ENCODE data around the gene CDK14. TPM values are rescaled to one million over a fixed set of nuclear protein-coding genes. Genes with fewer than 3 reads are reported as not detected.

CDK14 gene
- total and polyA plus RNA-seq, 8 donors, result 0.58 to 43.9 (median 12.2) TPM

GRCh38 chr7:90580051-90580450 is 16.1 kb upstream of the CDK14 start:
- intact Hi-C loops (cut with DNase I; ENCODE audit: low total_unique reads), result no loop called here
- H3K27ac ChIP-seq, result no peak overlapping the region
- no peaks in the 10 kb centered on the region for H3K36me3 ChIP-seq
- TF ChIP-seq EP300 (IDR thresholded peaks at IDR 0.05) (no peak), POLR2A (IDR thresholded peaks at IDR 0.05) (no peak), POLR2AphosphoS5 (IDR thresholded peaks at IDR 0.05) (no peak), CTCF (IDR thresholded peaks at IDR 0.05) (no peak)
- WGBS, 5 donors, result 91 to 96% (median 94%) methylated on average over 3 of the region's 3 CpGs
- no peaks in the 10 kb centered on the region for H3K4me1 ChIP-seq
- H3K27me3 ChIP-seq, result no peaks in the 10 kb centered on the region
- H3K9me3 ChIP-seq, result no peaks in the 10 kb centered on the region
- H3K4me3 ChIP-seq, result no peak overlapping the region
- DNase-seq, result no peak

- DNase-seq, result no peak
- intact Hi-C loops (cut with DNase I; ENCODE audit: low total_unique reads), result no loop called here
- no peak overlapping the region for H3K27ac ChIP-seq
- no peak overlapping the region for H3K4me3 ChIP-seq
- H3K4me1 ChIP-seq, result no peaks in the 10 kb centered on the region
- whole genome bisulfite sequencing, 5 donors, result 68 to 86% (median 77%) methylated on average over 2 of the region's 2 CpGs
- no peaks in the 10 kb centered on the region for H3K27me3 ChIP-seq
- no peaks in the 10 kb centered on the region for H3K36me3 ChIP-seq
- no peak for TF ChIP-seq CTCF (IDR thresholded peaks at IDR 0.05)
- no peak for TF ChIP-seq POLR2AphosphoS5 (IDR thresholded peaks at IDR 0.05)
- no peak for TF ChIP-seq POLR2A (IDR thresholded peaks at IDR 0.05)
- no peaks in the 10 kb centered on the region for H3K9me3 ChIP-seq
Observed at GRCh38 chr7:90582164-90582563, 14.0 kb upstream of the CDK14 start.

DNA sequence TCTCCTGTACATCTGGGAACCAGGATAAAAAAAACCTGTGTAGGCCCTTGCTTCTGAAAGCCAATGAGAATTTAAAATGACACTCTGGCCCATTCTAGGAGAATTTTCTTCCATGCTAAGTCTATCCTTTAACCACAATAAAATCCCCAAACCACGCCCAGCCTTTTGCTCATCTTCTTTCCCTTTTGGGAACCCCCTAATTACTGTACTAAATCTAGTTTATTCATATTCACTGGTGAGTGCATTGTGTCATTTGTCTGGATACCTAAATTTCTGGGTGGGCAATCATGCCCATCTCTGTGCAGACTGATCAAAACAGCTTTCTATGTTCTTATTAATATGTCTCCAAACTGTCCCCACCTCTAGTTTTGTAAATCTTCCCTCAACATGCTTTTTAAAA is 11.7 kb upstream of the CDK14 start:
- WGBS, 5 donors, result 79 to 89% (median 84%) methylated on average over 1 of the region's 1 CpG
- TF ChIP-seq CTCF (IDR thresholded peaks at IDR 0.05) (no peak), POLR2AphosphoS5 (IDR thresholded peaks at IDR 0.05) (no peak), POLR2A (IDR thresholded peaks at IDR 0.05) (no peak), EP300 (IDR thresholded peaks at IDR 0.05) (no peak)

GRCh38 chr7:90586091-90586490 is 10.0 kb upstream of the CDK14 start:
- intact Hi-C loops (cut with DNase I; ENCODE audit: low total_unique reads), result no loop called here
- Histone ChIP-seq H3K4me1 (no peaks in the 10 kb centered on the region), H3K27me3 (no peaks in the 10 kb centered on the region), H3K9me3 (no peaks in the 10 kb centered on the region), H3K4me3 (no peak overlapping the region), H3K36me3 (no peaks in the 10 kb centered on the region), H3K27ac (no peak overlapping the region)
- WGBS, 5 donors, result 73 to 87% (median 83%) methylated on average over 1 of the region's 1 CpG
- TF ChIP-seq POLR2A (IDR thresholded peaks at IDR 0.05) (no peak), CTCF (IDR thresholded peaks at IDR 0.05) (no peak), POLR2AphosphoS5 (IDR thresholded peaks at IDR 0.05) (no peak), EP300 (IDR thresholded peaks at IDR 0.05) (no peak)
- no peak for DNase-seq

More for the DNA sequence above, 11.7 kb upstream of the CDK14 start:
- no peaks in the 10 kb centered on the region for H3K36me3 ChIP-seq
- intact Hi-C loops (cut with DNase I; ENCODE audit: low total_unique reads), result no loop called here
- H3K4me3 ChIP-seq, result no peak overlapping the region
- H3K27ac ChIP-seq, result no peak overlapping the region
- no peaks in the 10 kb centered on the region for H3K4me1 ChIP-seq
- H3K9me3 ChIP-seq, result no peaks in the 10 kb centered on the region
- no peak for DNase-seq
- H3K27me3 ChIP-seq, result no peaks in the 10 kb centered on the region

All from stomach (tissue), 9 donors.